Right lobe of liver (tissue), 6 donors: ENCODE results near the gene ITPR3. TPM values are rescaled to one million over a fixed set of nuclear protein-coding genes. Genes with fewer than 3 reads are reported as not detected.

Experiments used
- ATAC-seq, 4 donors: fragments of 200-7000 bp; cut with Tn5 transposase; one replicate each; pipeline ENCODE4 v1.9.1; 2020; ENCODE audit warnings: mild to moderate bottlenecking in 4 of 4, moderate library complexity in 4 of 4
- DNase-seq, 3 donors: peaks; one replicate each; pipeline ENCODE4 v3.0.0-alpha.2; 2020
- H3K27ac ChIP-seq, 3 donors: fragments of 200-600 bp; one replicate each; pipeline ENCODE4 v1.8.0; 2022
- H3K27me3 ChIP-seq, 2 donors: fragments of 200-600 bp; one replicate each; pipeline ENCODE4 v1.8.0; 2022
- H3K36me3 ChIP-seq, 4 donors: fragments of 200-600 bp; sonication (generic) in 1 of 4; one replicate each; pipeline versions ENCODE4 v1.5.1 to v1.8.0; 2017 to 2022; ENCODE audit warnings: control low read depth in 1 of 4
- H3K4me1 ChIP-seq, 4 donors: fragments of 200-600 bp; sonication (generic) in 1 of 4; one replicate each; pipeline versions ENCODE4 v1.5.1 to v1.8.0; 2017 to 2022; ENCODE audit warnings: control low read depth in 1 of 4
- H3K4me3 ChIP-seq, 3 donors: fragments of 200-600 bp; one replicate each; pipeline ENCODE4 v1.8.0; 2022
- H3K9me3 ChIP-seq, 4 donors: fragments of 200-600 bp; sonication (generic) in 1 of 4; one replicate each; pipeline versions ENCODE4 v1.5.1 to v1.8.0; 2017 to 2022; ENCODE audit warnings: control low read depth in 1 of 4
- CTCF ChIP-seq, 4 donors: fragments of 200-600 bp in 3 of 4; fragments of 450-650 bp in 1 of 4; IDR thresholded peaks; one replicate each; pipeline versions ENCODE4 v1.5.1 to v1.8.0; 2016 to 2022; ENCODE audit warnings: antibody characterized with exemption in 4 of 4, mild to moderate bottlenecking in 2 of 4
- POLR2A ChIP-seq: fragments of 450-650 bp; IDR thresholded peaks from one replicate; pipeline ENCODE4 v1.6.1; 2017; ENCODE audit warnings: antibody characterized with exemption, mild to moderate bottlenecking
- WGBS: methylation state at CpG from one replicate; pipeline ENCODE4 v1.1.6; 2018; ENCODE audit warnings: low coverage, low lambda C conversion rate; ENCODE audit not compliant: insufficient coverage; ENCODE audit errors: missing lambda C conversion rate; 5-methylcytosine and 5-hydroxymethylcytosine counted together
- intact Hi-C, 2 donors: fragments of 100-400 bp; cut with DNase I; formaldehyde crosslinking; loops; one replicate each; pipeline versions ENCODE4 v1.11.2 to v1.14.1; 2022
- total RNA-seq, 6 experiments: library from RNA; depleted of rRNA in 2 of 6; stranded (reverse); fragments of >200 nt in 2 of 6; fragmentation: NEBNext Ultra II Directional in 3 of 6; extraction: Animal tissue kit (Norgen Biotek cat#: 25700) in 3 of 6; gene quantifications; one replicate each; pipeline versions ENCODE4 v1.1.0 to v1.2.4, GENCODE V29; 2016 to 2023
- donor health status: DM: no; HTN: yes; CAD: no.
- donor health status: DM: no; HTN: no; CAD: no.
- donor health status: DM: no; HTN: no; CAD: no.
- donor health status: DM: no; HTN: yes; CAD: no.
- donor health status: DM: no; HTN: yes; CAD: no.

ITPR3 gene
- total RNA-seq, 6 experiments from 2014 or later = 0.79 to 3.5 (median 1.6) TPM

- Histone ChIP-seq H3K4me3 (no peak overlapping the region), H3K27ac (no peak overlapping the region), H3K4me1 (no peaks in the 10 kb centered on the region), H3K27me3 (no peaks in the 10 kb centered on the region), H3K9me3 (no peaks in the 10 kb centered on the region), H3K36me3 (no peaks in the 10 kb centered on the region)
- TF ChIP-seq CTCF (IDR thresholded peaks at IDR 0.05) (no peak), POLR2A (no peak)
- intact Hi-C loops = no loop called here
- no peak for ATAC-seq
- no peak for DNase-seq
- WGBS = 71% methylated on average over 12 of the region's 21 CpGs
Observed at GRCh38 chr6:33670086-33670660, 49.1 kb downstream of the ITPR3 start.

GRCh38 chr6:33670971-33671743 lies 50.0 kb downstream of the ITPR3 start:
- no peak for TF ChIP-seq CTCF (IDR thresholded peaks at IDR 0.05)
- no peak for TF ChIP-seq POLR2A
- Histone ChIP-seq H3K27me3 (no peaks in the 10 kb centered on the region), H3K9me3 (no peaks in the 10 kb centered on the region), H3K4me1 (no peaks in the 10 kb centered on the region), H3K4me3 (no peak overlapping the region), H3K27ac (no peak overlapping the region), H3K36me3 (no peaks in the 10 kb centered on the region)
- 43% methylated on average over 17 of the region's 30 CpGs for WGBS
- DNase-seq (no peak), ATAC-seq (peak in 1 of 4 donors; percentile 6)
- intact Hi-C loops = no loop called here

GRCh38 chr6:33671744-33672072 lies 50.6 kb downstream of the ITPR3 start:
- H3K27ac ChIP-seq = no peak overlapping the region
- no peak for ATAC-seq
- intact Hi-C loops = no loop called here
- H3K4me3 ChIP-seq = no peak overlapping the region
- no peaks in the 10 kb centered on the region for H3K27me3 ChIP-seq
- DNase-seq = no peak
- no peaks in the 10 kb centered on the region for H3K9me3 ChIP-seq
- no peaks in the 10 kb centered on the region for H3K36me3 ChIP-seq
- TF ChIP-seq POLR2A = no peak
- TF ChIP-seq CTCF (IDR thresholded peaks at IDR 0.05) = no peak
- 100% methylated on average over 2 of the region's 3 CpGs for WGBS
- no peaks in the 10 kb centered on the region for H3K4me1 ChIP-seq

GRCh38 chr6:33672808-33673207 lies 51.7 kb downstream of the ITPR3 start:
- DNase-seq (peak in 2 of 3 donors; percentile 56 to 79), ATAC-seq (peak; percentile 77 to 99 (median 82))
- H3K9me3 ChIP-seq = no peaks in the 10 kb centered on the region
- no peak overlapping the region for H3K4me3 ChIP-seq
- no peaks in the 10 kb centered on the region for H3K4me1 ChIP-seq
- no peaks in the 10 kb centered on the region for H3K27me3 ChIP-seq
- TF ChIP-seq CTCF (IDR thresholded peaks at IDR 0.05) (peak in 3 of 4 donors; percentile 27 to 33 (median 30)), POLR2A (no peak)
- H3K36me3 ChIP-seq = no peaks in the 10 kb centered on the region
- 43% methylated on average over 5 of the region's 5 CpGs for WGBS
- intact Hi-C loops = no loop called here
- no peak overlapping the region for H3K27ac ChIP-seq
